ENCODE data around the gene SCN8A.

Gene SCN8A

GRCh38 chr12:51848841-51849735 is 258.1 kb downstream of the SCN8A start:
- Histone ChIP-seq H3K9me3 (ENCODE audit: severe bottlenecking) (no peaks in the 10 kb centered on the region), H3K4me3 (ENCODE audit: low read depth, low read length) (no peak overlapping the region), H3K36me3 (no peaks in the 10 kb centered on the region; the same call in 1 of the 2 replicates), H3K27me3 (ENCODE audit: insufficient read depth, low read depth, severe bottlenecking) (no peaks in the 10 kb centered on the region), H3K27ac (peak overlapping the region; percentile 42; the same call in 1 of the 2 replicates)
- DNase-seq = peak; percentile 67
- TF ChIP-seq CTCF (IDR thresholded peaks at IDR 0.05; ENCODE audit: low read depth, low read length) = no peak

GRCh38 chr12:51850081-51850964 is 259.3 kb downstream of the SCN8A start:
- no peak for TF ChIP-seq CTCF (IDR thresholded peaks at IDR 0.05; ENCODE audit: low read depth, low read length)
- Histone ChIP-seq H3K27me3 (ENCODE audit: insufficient read depth, low read depth, severe bottlenecking) (no peaks in the 10 kb centered on the region), H3K9me3 (ENCODE audit: severe bottlenecking) (no peaks in the 10 kb centered on the region), H3K36me3 (no peaks in the 10 kb centered on the region), H3K4me3 (ENCODE audit: low read depth, low read length) (no peak overlapping the region), H3K27ac (no peak overlapping the region)
- no peak for DNase-seq

GRCh38 chr12:51850965-51851299 is 259.9 kb downstream of the SCN8A start:
- H3K9me3 ChIP-seq (ENCODE audit: severe bottlenecking) = no peaks in the 10 kb centered on the region
- no peaks in the 10 kb centered on the region for H3K27me3 ChIP-seq (ENCODE audit: insufficient read depth, low read depth, severe bottlenecking)
- H3K4me3 ChIP-seq (ENCODE audit: low read depth, low read length) = no peak overlapping the region
- H3K36me3 ChIP-seq = no peaks in the 10 kb centered on the region
- no peak for DNase-seq
- TF ChIP-seq CTCF (IDR thresholded peaks at IDR 0.05; ENCODE audit: low read depth, low read length) = no peak
- H3K27ac ChIP-seq = no peak overlapping the region

- Histone ChIP-seq H3K36me3 (no peaks in the 10 kb centered on the region), H3K4me3 (ENCODE audit: low read depth, low read length) (no peak overlapping the region), H3K9me3 (ENCODE audit: severe bottlenecking) (no peaks in the 10 kb centered on the region), H3K27ac (no peak overlapping the region), H3K27me3 (ENCODE audit: insufficient read depth, low read depth, severe bottlenecking) (no peaks in the 10 kb centered on the region)
- no peak for TF ChIP-seq CTCF (IDR thresholded peaks at IDR 0.05; ENCODE audit: low read depth, low read length)
- DNase-seq = no peak
These were observed 260.5 kb downstream of the SCN8A start for GRCh38 chr12:51851413-51852124.

GRCh38 chr12:51852404-51853137 is 261.5 kb downstream of the SCN8A start:
- DNase-seq = no peak
- no peak for TF ChIP-seq CTCF (IDR thresholded peaks at IDR 0.05; ENCODE audit: low read depth, low read length)
- Histone ChIP-seq H3K27ac (no peak overlapping the region), H3K9me3 (ENCODE audit: severe bottlenecking) (no peaks in the 10 kb centered on the region), H3K4me3 (ENCODE audit: low read depth, low read length) (no peak overlapping the region), H3K36me3 (no peaks in the 10 kb centered on the region), H3K27me3 (ENCODE audit: insufficient read depth, low read depth, severe bottlenecking) (no peaks in the 10 kb centered on the region)
